Gastroesophageal sphincter (tissue), 3 donors: ENCODE measurements around the gene PRKAR2A.

Source experiments
- CTCF ChIP-seq, 4 experiments: fragments of 200-600 bp in 2 of 4; fragments of 450-650 bp in 2 of 4; sonication (generic) in 1 of 4; IDR thresholded peaks; one replicate each; pipeline ENCODE4 v1.5.1; 2017 to 2019; ENCODE audit warnings: antibody characterized with exemption in 4 of 4, mild to moderate bottlenecking in 2 of 4, moderate library complexity in 2 of 4
- EP300 ChIP-seq: sonication (generic); formaldehyde crosslinking; IDR thresholded peaks from one replicate; pipeline ENCODE4 v1.6.1; 2017; ENCODE audit warnings: antibody characterized with exemption, mild to moderate bottlenecking
- POLR2A ChIP-seq, 2 donors: fragments of 450-650 bp; IDR thresholded peaks; one replicate each; pipeline ENCODE4 v1.6.1; 2017; ENCODE audit warnings: antibody characterized with exemption in 2 of 2, mild to moderate bottlenecking in 2 of 2, moderate library complexity in 1 of 2
- POLR2AphosphoS5 ChIP-seq: sonication (generic); formaldehyde crosslinking; IDR thresholded peaks from one replicate; pipeline ENCODE4 v1.6.1; 2017; ENCODE audit warnings: antibody characterized with exemption

GRCh38 chr3:48879307-48879993 lies 31.8 kb upstream of the PRKAR2A start:
- TF ChIP-seq POLR2A (IDR thresholded peaks at IDR 0.05) (no peak), CTCF (IDR thresholded peaks at IDR 0.05) (no peak), EP300 (no peak), POLR2AphosphoS5 (no peak)
